WTC11 (cell line): Measurements from ENCODE around the gene GRM5. TPM values are rescaled to one million over a fixed set of nuclear protein-coding genes. Genes with fewer than 3 reads are reported as not detected.
A peak's percentile ranks its signal among the peaks of the same experiment; 100 is the strongest.

ENCODE experiments used
- ATAC-seq: fragments of 200-7000 bp; cut with Tn5 transposase; 2 replicates; pipeline ENCODE4 v1.10.0; 2021; ENCODE audit warnings: mild to moderate bottlenecking, moderate library complexity
- CTCF ChIA-PET: fragments of 300-600 bp; sonication (Branson Sonifier 250); formaldehyde crosslinking; loops from one replicate; lab custom pipeline; 2021; ENCODE audit warnings: antibody characterized with exemption; lab: Charles Lee
- POLR2A ChIA-PET: fragments of 350-600 bp; sonication (Branson Sonifier 250); formaldehyde crosslinking; loops from one replicate; lab custom pipeline; 2021; ENCODE audit warnings: antibody characterized with exemption; lab: Charles Lee
- DNase-seq: peaks from one replicate; pipeline ENCODE4 v3.0.0; 2021; ENCODE audit warnings: low spot score
- H3K27ac Mint-ChIP-seq: 2 replicates; pipeline ENCODE4 v1.8.0; 2021; ENCODE audit warnings: mixed read lengths
- H3K27me3 Mint-ChIP-seq: 2 replicates; pipeline ENCODE4 v1.8.0; 2021; ENCODE audit warnings: low read depth, mild to moderate bottlenecking, moderate library complexity, mixed read lengths
- H3K36me3 Mint-ChIP-seq: 2 replicates; pipeline ENCODE4 v1.8.0; 2021; ENCODE audit warnings: mixed read lengths
- H3K4me1 Mint-ChIP-seq: 2 replicates; pipeline ENCODE4 v1.8.0; 2022; ENCODE audit warnings: mixed read lengths
- H3K4me3 Mint-ChIP-seq: 2 replicates; pipeline ENCODE4 v1.8.0; 2021; ENCODE audit warnings: mild to moderate bottlenecking, moderate library complexity, mixed read lengths
- H3K9me3 Mint-ChIP-seq: 2 replicates; pipeline ENCODE4 v1.8.0; 2021; ENCODE audit warnings: mixed read lengths
- CREB1 ChIP-seq: sonication (generic); formaldehyde crosslinking; IDR thresholded peaks from 2 replicates; pipeline ENCODE4 v1.8.0; 2023; ENCODE audit warnings: mild to moderate bottlenecking, missing genetic modification reagents
- ELF4 ChIP-seq: sonication (generic); formaldehyde crosslinking; IDR thresholded peaks from 2 replicates; pipeline ENCODE4 v1.8.1; 2022; ENCODE audit warnings: low read depth, mild to moderate bottlenecking, moderate library complexity, missing genetic modification reagents
- EMX1 ChIP-seq: fragments of 250-450 bp; sonication (Bioruptor Pico); IDR thresholded peaks from 2 replicates; pipeline ENCODE4 v1.8.0; 2021; ENCODE audit warnings: mild to moderate bottlenecking
- ESRRA ChIP-seq: sonication (generic); formaldehyde crosslinking; IDR thresholded peaks from 2 replicates; pipeline ENCODE4 v1.8.1; 2022; ENCODE audit warnings: mild to moderate bottlenecking, missing genetic modification reagents, borderline replicate concordance
- FOXJ3 ChIP-seq: sonication (generic); formaldehyde crosslinking; IDR thresholded peaks from 2 replicates; pipeline ENCODE4 v1.9.0; 2021; ENCODE audit warnings: missing genetic modification reagents, mild to moderate bottlenecking, borderline replicate concordance
- GRHL2 ChIP-seq: fragments of 250-450 bp; sonication (Bioruptor Pico); IDR thresholded peaks from 2 replicates; pipeline ENCODE4 v1.8.0; 2022; ENCODE audit warnings: mild to moderate bottlenecking, moderate library complexity; ENCODE audit not compliant: insufficient replicate concordance, severe bottlenecking
- IRF2 ChIP-seq: sonication (generic); formaldehyde crosslinking; IDR thresholded peaks from 2 replicates; pipeline ENCODE4 v1.8.0; 2022; ENCODE audit warnings: low read depth, missing genetic modification reagents, borderline replicate concordance
- JAZF1 ChIP-seq: fragments of 250-450 bp; sonication (Bioruptor Pico); IDR thresholded peaks from 2 replicates; pipeline ENCODE4 v1.9.0; 2021; ENCODE audit warnings: moderate library complexity, mild to moderate bottlenecking, inconsistent platforms
- JUN ChIP-seq: sonication (generic); formaldehyde crosslinking; IDR thresholded peaks from 2 replicates; pipeline ENCODE4 v1.8.0; 2023; ENCODE audit warnings: mild to moderate bottlenecking, missing genetic modification reagents
- KAT7 ChIP-seq: sonication (generic); formaldehyde crosslinking; IDR thresholded peaks from 2 replicates; pipeline ENCODE4 v1.8.1; 2023; ENCODE audit warnings: missing genetic modification reagents, mild to moderate bottlenecking, borderline replicate concordance
- MXD4 ChIP-seq: fragments of 250-450 bp; sonication (Bioruptor Pico); IDR thresholded peaks from 2 replicates; pipeline ENCODE4 v1.8.0; 2021; ENCODE audit warnings: mild to moderate bottlenecking, moderate library complexity, borderline replicate concordance
- MYBL2 ChIP-seq: sonication (generic); formaldehyde crosslinking; IDR thresholded peaks from 2 replicates; pipeline ENCODE4 v1.8.1; 2023; ENCODE audit warnings: mild to moderate bottlenecking, moderate library complexity, missing genetic modification reagents
- NFE2L1 ChIP-seq: sonication (generic); formaldehyde crosslinking; IDR thresholded peaks from 2 replicates; pipeline ENCODE4 v1.8.1; 2023; ENCODE audit warnings: missing genetic modification reagents
- RORB ChIP-seq: fragments of 250-450 bp; sonication (Bioruptor Pico); IDR thresholded peaks from 2 replicates; pipeline ENCODE4 v1.9.0; 2021; ENCODE audit warnings: mild to moderate bottlenecking
- SMAD4 ChIP-seq: sonication (generic); formaldehyde crosslinking; IDR thresholded peaks from 2 replicates; pipeline ENCODE4 v1.8.0; 2022; ENCODE audit warnings: mild to moderate bottlenecking, missing genetic modification reagents
- ZNF138 ChIP-seq: sonication (generic); formaldehyde crosslinking; conservative IDR thresholded peaks from 2 replicates; pipeline ENCODE4 v1.8.1; 2022; ENCODE audit warnings: mild to moderate bottlenecking, moderate library complexity, missing genetic modification reagents
- ZNF317 ChIP-seq: sonication (generic); formaldehyde crosslinking; IDR thresholded peaks from 2 replicates; pipeline ENCODE4 v1.8.1; 2023; ENCODE audit warnings: low read depth, mild to moderate bottlenecking, moderate library complexity, missing genetic modification reagents, borderline replicate concordance
- ZNF423 ChIP-seq: fragments of 250-450 bp; sonication (Bioruptor Pico); IDR thresholded peaks from 2 replicates; pipeline ENCODE4 v2.1.2; 2022; ENCODE audit warnings: mild to moderate bottlenecking, moderate library complexity
- total RNA-seq: library from RNA; stranded (reverse); gene quantifications from 3 replicates; pipeline ENCODE4 v1.2.3, GENCODE V29; 2021
- TF ChIP-seq, protein P1 (sequence below): fragments of 200-600 bp; IDR thresholded peaks from 2 replicates; pipeline ENCODE4 v1.8.0; 2022; ENCODE audit warnings: antibody characterized with exemption
- TF ChIP-seq, protein P2 (sequence below): sonication (generic); formaldehyde crosslinking; IDR thresholded peaks from 2 replicates; pipeline ENCODE4 v1.8.1; 2023; ENCODE audit warnings: mild to moderate bottlenecking, missing genetic modification reagents, moderate library complexity
- TF ChIP-seq, protein P3 (sequence below): sonication (generic); formaldehyde crosslinking; IDR thresholded peaks from 2 replicates; pipeline ENCODE4 v1.8.0; 2023; ENCODE audit warnings: missing genetic modification reagents
- TF ChIP-seq, protein P4 (sequence below): fragments of 250-450 bp; sonication (Bioruptor Pico); IDR thresholded peaks from 2 replicates; pipeline ENCODE4 v1.9.0; 2021; ENCODE audit warnings: mild to moderate bottlenecking, borderline replicate concordance
- TF ChIP-seq, protein P5 (sequence below): fragments of 250-450 bp; sonication (Bioruptor Pico); IDR thresholded peaks from 2 replicates; pipeline ENCODE4 v1.8.0; 2021; ENCODE audit warnings: mild to moderate bottlenecking
- TF ChIP-seq, protein P6 (sequence below): fragments of 250-450 bp; sonication (Bioruptor Pico); IDR thresholded peaks from 2 replicates; pipeline ENCODE4 v1.9.0; 2021; ENCODE audit warnings: mild to moderate bottlenecking

Gene GRM5
- total RNA-seq, 1 experiment from 2014 or later: 0.13 TPM

DNA sequence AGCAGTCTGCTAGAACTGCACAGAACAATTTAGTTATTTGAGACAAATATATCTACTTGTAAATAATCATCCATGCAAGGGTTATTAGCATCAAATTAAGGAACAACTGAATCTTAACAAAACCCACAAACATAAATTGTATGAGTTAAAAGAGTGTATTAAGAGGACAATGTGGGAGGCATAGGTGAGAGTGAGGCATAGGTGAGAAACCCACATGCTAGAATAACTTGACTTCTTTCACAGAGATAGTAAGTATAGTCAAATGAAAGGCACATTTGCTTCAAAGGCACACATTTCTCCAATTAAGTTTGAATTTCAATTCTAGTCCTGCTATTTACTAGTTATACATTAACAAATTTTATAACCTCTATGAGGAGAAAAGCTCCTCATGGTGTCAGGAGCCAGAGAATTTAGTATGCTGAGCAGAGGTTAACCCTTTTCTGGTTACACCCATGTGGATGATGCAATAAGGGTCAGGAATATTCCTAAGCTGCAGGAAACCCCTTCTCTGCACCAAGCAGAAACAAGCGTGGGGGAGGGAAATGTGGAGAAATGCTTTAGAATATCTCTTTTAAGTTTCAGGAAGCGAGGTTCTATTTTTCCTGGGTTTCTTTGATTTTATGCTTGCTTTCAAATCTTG is 264.2 kb downstream of the GRM5 start (continued):
- TF ChIP-seq, protein P1, sequence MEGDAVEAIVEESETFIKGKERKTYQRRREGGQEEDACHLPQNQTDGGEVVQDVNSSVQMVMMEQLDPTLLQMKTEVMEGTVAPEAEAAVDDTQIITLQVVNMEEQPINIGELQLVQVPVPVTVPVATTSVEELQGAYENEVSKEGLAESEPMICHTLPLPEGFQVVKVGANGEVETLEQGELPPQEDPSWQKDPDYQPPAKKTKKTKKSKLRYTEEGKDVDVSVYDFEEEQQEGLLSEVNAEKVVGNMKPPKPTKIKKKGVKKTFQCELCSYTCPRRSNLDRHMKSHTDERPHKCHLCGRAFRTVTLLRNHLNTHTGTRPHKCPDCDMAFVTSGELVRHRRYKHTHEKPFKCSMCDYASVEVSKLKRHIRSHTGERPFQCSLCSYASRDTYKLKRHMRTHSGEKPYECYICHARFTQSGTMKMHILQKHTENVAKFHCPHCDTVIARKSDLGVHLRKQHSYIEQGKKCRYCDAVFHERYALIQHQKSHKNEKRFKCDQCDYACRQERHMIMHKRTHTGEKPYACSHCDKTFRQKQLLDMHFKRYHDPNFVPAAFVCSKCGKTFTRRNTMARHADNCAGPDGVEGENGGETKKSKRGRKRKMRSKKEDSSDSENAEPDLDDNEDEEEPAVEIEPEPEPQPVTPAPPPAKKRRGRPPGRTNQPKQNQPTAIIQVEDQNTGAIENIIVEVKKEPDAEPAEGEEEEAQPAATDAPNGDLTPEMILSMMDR: no peak

DNA sequence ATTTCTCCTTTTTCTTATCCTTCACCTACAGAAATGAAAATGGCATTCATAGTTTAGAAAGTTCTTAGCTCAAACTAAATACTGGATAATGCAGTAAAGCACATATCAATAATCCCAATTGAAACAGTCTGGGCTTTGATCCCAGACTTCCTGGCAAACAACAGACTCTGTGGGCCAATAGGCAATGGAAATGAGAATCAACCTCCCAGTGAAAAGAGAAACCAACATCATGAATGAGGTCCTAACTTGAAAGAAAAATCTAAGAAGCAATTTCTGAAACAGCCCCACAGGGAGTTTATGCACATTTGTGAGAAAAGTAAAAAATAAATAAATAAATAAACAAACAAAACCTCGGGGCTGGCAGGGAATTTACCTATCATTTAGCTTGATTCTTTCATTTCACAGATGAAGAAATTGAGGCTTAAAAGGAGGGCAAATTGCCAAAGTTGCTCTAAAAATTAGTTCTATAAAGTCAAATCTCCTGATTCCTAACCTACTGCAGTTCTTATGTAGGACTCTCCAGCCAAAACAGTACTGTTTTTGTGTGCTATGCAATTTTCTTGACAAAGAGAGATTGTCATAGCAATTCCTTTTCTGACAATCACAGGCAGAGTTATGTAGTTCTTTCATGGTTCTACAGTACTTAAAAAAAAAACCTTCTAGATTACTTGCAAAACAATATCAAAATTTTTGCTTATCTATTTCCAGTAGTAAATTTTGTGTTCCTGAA is 265.8 kb downstream of the GRM5 start:
- H3K4me1 Mint-ChIP-seq: peaks cover 11% of the 10 kb centered on the region; the same call in 1 of the 2 replicates
- no peaks in the 10 kb centered on the region for H3K36me3 Mint-ChIP-seq
- H3K4me3 Mint-ChIP-seq: no peak overlapping the region
- TF ChIP-seq, protein P2, sequence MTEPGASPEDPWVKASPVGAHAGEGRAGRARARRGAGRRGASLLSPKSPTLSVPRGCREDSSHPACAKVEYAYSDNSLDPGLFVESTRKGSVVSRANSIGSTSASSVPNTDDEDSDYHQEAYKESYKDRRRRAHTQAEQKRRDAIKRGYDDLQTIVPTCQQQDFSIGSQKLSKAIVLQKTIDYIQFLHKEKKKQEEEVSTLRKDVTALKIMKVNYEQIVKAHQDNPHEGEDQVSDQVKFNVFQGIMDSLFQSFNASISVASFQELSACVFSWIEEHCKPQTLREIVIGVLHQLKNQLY (CRISPR knock-in tag): no peak
- TF ChIP-seq GRHL2 (CRISPR knock-in tag) (no peak), JUN (CRISPR knock-in tag) (no peak), ESRRA (CRISPR knock-in tag) (no peak), MXD4 (CRISPR knock-in tag) (no peak), ZNF423 (CRISPR knock-in tag) (no peak), ZNF317 (CRISPR knock-in tag) (no peak), IRF2 (CRISPR knock-in tag) (no peak), KAT7 (CRISPR knock-in tag) (no peak), CREB1 (CRISPR knock-in tag) (no peak)
- TF ChIP-seq, protein P3, sequence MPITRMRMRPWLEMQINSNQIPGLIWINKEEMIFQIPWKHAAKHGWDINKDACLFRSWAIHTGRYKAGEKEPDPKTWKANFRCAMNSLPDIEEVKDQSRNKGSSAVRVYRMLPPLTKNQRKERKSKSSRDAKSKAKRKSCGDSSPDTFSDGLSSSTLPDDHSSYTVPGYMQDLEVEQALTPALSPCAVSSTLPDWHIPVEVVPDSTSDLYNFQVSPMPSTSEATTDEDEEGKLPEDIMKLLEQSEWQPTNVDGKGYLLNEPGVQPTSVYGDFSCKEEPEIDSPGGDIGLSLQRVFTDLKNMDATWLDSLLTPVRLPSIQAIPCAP (CRISPR knock-in tag): no peak
- ChIA-PET CTCF (no interaction called here), POLR2A (no interaction called here)
- ATAC-seq: peak; percentile 38
- DNase-seq: no peak
- no peaks in the 10 kb centered on the region for H3K27me3 Mint-ChIP-seq
- H3K27ac Mint-ChIP-seq: no peak overlapping the region
- H3K9me3 Mint-ChIP-seq: no peaks in the 10 kb centered on the region

DNA sequence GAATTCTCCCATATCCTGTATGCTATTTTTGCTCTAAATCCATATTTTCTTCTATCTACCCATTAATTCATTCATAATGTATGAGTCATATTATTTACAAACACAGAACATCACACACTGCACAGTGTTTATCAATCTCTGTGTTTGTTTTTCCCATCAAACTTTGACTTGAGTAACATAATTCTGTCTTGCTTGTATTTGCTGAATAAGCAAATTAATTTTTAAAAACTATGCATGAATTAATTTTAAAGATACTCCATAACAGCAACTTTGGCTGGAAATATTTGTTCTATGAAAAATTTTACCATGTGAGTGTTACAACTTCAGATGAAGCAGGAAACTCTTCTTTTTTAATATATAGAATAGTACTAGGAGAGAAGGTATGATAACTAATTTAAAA is 275.6 kb downstream of the GRM5 start:
- Mint-ChIP-seq H3K9me3 (no peaks in the 10 kb centered on the region), H3K27me3 (no peaks in the 10 kb centered on the region), H3K36me3 (no peaks in the 10 kb centered on the region), H3K27ac (no peak overlapping the region), H3K4me1 (no peaks in the 10 kb centered on the region), H3K4me3 (no peak overlapping the region)
- ATAC-seq: no peak
- ChIA-PET CTCF (no interaction called here), POLR2A (no interaction called here)
- DNase-seq: no peak
- TF ChIP-seq, protein P4, sequence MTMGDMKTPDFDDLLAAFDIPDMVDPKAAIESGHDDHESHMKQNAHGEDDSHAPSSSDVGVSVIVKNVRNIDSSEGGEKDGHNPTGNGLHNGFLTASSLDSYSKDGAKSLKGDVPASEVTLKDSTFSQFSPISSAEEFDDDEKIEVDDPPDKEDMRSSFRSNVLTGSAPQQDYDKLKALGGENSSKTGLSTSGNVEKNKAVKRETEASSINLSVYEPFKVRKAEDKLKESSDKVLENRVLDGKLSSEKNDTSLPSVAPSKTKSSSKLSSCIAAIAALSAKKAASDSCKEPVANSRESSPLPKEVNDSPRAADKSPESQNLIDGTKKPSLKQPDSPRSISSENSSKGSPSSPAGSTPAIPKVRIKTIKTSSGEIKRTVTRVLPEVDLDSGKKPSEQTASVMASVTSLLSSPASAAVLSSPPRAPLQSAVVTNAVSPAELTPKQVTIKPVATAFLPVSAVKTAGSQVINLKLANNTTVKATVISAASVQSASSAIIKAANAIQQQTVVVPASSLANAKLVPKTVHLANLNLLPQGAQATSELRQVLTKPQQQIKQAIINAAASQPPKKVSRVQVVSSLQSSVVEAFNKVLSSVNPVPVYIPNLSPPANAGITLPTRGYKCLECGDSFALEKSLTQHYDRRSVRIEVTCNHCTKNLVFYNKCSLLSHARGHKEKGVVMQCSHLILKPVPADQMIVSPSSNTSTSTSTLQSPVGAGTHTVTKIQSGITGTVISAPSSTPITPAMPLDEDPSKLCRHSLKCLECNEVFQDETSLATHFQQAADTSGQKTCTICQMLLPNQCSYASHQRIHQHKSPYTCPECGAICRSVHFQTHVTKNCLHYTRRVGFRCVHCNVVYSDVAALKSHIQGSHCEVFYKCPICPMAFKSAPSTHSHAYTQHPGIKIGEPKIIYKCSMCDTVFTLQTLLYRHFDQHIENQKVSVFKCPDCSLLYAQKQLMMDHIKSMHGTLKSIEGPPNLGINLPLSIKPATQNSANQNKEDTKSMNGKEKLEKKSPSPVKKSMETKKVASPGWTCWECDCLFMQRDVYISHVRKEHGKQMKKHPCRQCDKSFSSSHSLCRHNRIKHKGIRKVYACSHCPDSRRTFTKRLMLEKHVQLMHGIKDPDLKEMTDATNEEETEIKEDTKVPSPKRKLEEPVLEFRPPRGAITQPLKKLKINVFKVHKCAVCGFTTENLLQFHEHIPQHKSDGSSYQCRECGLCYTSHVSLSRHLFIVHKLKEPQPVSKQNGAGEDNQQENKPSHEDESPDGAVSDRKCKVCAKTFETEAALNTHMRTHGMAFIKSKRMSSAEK: no peak
- TF ChIP-seq ZNF138 (CRISPR knock-in tag) (no peak), EMX1 (CRISPR knock-in tag) (no peak), JAZF1 (CRISPR knock-in tag) (no peak), MYBL2 (no peak), RORB (CRISPR knock-in tag) (no peak), GRHL2 (CRISPR knock-in tag) (no peak), ELF4 (CRISPR knock-in tag) (no peak), SMAD4 (CRISPR knock-in tag) (no peak), JUN (CRISPR knock-in tag) (no peak), NFE2L1 (no peak), FOXJ3 (CRISPR knock-in tag) (no peak)
- TF ChIP-seq, protein P5, sequence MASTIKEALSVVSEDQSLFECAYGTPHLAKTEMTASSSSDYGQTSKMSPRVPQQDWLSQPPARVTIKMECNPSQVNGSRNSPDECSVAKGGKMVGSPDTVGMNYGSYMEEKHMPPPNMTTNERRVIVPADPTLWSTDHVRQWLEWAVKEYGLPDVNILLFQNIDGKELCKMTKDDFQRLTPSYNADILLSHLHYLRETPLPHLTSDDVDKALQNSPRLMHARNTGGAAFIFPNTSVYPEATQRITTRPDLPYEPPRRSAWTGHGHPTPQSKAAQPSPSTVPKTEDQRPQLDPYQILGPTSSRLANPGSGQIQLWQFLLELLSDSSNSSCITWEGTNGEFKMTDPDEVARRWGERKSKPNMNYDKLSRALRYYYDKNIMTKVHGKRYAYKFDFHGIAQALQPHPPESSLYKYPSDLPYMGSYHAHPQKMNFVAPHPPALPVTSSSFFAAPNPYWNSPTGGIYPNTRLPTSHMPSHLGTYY: no peak
- TF ChIP-seq, protein P6, sequence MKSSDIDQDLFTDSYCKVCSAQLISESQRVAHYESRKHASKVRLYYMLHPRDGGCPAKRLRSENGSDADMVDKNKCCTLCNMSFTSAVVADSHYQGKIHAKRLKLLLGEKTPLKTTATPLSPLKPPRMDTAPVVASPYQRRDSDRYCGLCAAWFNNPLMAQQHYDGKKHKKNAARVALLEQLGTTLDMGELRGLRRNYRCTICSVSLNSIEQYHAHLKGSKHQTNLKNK (CRISPR knock-in tag): no peak
